GM19240 (cell line): ENCODE data around the gene IQCH.
"Not testable (repeated sequence)": the region's sequence is repeated elsewhere in the genome, so short reads cannot be mapped to it uniquely, and the experiment has no call there.

Experiments
- DNase-seq: peaks from one replicate; pipeline ENCODE4 v3.0.0; 2011; ENCODE audit warnings: low spot score; ENCODE audit not compliant: insufficient read length

The IQCH gene

GRCh38 chr15:67358391-67358790 is 103.8 kb downstream of the IQCH start:
- no peak for DNase-seq

GRCh38 chr15:67358812-67359211 is 104.2 kb downstream of the IQCH start:
- DNase-seq: no peak

GRCh38 chr15:67359431-67360079 is 105.0 kb downstream of the IQCH start:
- no peak for DNase-seq

GRCh38 chr15:67361100-67361499 is 106.5 kb downstream of the IQCH start:
- DNase-seq: no peak

GRCh38 chr15:67363712-67364111 is 109.1 kb downstream of the IQCH start:
- DNase-seq: not testable (repeated sequence)

GRCh38 chr15:67365994-67366393 is 111.4 kb downstream of the IQCH start:
- no peak for DNase-seq

GRCh38 chr15:67366904-67367303 is 112.3 kb downstream of the IQCH start:
- no peak for DNase-seq

GRCh38 chr15:67369359-67369998 is 114.9 kb downstream of the IQCH start:
- no peak for DNase-seq

GRCh38 chr15:67370206-67370954 is 115.8 kb downstream of the IQCH start:
- no peak for DNase-seq

- no peak for DNase-seq
Measured at GRCh38 chr15:67372543-67372942, 118.0 kb downstream of the IQCH start.

- DNase-seq: no peak
Measured at GRCh38 chr15:67372986-67373675, 118.5 kb downstream of the IQCH start.

- no peak for DNase-seq
Measured at GRCh38 chr15:67373971-67374370, 119.4 kb downstream of the IQCH start.

GRCh38 chr15:67379530-67379929 is 124.9 kb downstream of the IQCH start:
- DNase-seq: no peak

GRCh38 chr15:67380921-67381320 is 126.3 kb downstream of the IQCH start:
- no peak for DNase-seq

GRCh38 chr15:67381416-67382045 is 126.9 kb downstream of the IQCH start:
- no peak for DNase-seq

- DNase-seq: no peak
Measured at GRCh38 chr15:67382723-67383122, 128.1 kb downstream of the IQCH start.

GRCh38 chr15:67383899-67384298 is 129.3 kb downstream of the IQCH start:
- DNase-seq: no peak

GRCh38 chr15:67384761-67385160 is 130.2 kb downstream of the IQCH start:
- DNase-seq: no peak

GRCh38 chr15:67385971-67386370 is 131.4 kb downstream of the IQCH start:
- DNase-seq: no peak

GRCh38 chr15:67386947-67387346 is 132.4 kb downstream of the IQCH start:
- DNase-seq: no peak

- DNase-seq: no peak
Measured at GRCh38 chr15:67389975-67390374, 135.4 kb downstream of the IQCH start.
